SU-DHL-6 (cell line): ENCODE results near the gene GAS7.

Experiments
- CTCF ChIP-seq: fragments of 200-600 bp; sonication (generic); IDR thresholded peaks from one replicate; pipeline ENCODE4 v1.5.1; 2017; ENCODE audit warnings: antibody characterized with exemption, mild to moderate bottlenecking, low read length, moderate library complexity; ENCODE audit not compliant: insufficient read depth, poor library complexity, severe bottlenecking
- EZH2phosphoT487 ChIP-seq: fragments of 200-600 bp; sonication (generic), shearing (Covaris generic); conservative IDR thresholded peaks from 2 replicates; pipeline ENCODE4 v1.6.1; 2018; ENCODE audit warnings: mild to moderate bottlenecking, antibody characterized with exemption, low read length, moderate library complexity, mixed read lengths

DNA sequence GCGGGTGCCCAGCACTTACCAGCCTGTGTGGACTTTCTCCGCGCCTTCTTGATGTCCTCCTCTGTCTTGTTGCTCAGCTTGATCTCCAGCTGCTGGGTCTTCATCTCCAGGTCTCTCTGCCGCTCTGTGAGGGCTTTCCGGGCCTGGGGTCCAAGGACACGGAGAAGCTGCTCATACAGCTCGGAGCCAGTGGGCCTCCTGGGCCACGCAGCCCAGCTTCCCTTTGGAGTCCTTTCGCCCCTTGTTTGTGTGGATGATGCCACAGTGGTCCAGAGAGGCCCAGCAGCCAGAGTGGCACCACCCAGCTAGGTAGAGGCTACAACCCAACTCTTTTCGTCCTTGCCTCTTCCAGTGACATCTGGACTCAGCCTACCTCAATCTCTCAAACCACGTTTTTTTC is 272.9 kb downstream of the GAS7 start:
- TF ChIP-seq CTCF (no peak), EZH2phosphoT487 (no peak)
